K562 (cell line): ENCODE measurements around the gene RHNO1. TPM values are rescaled to one million over a fixed set of nuclear protein-coding genes. Genes with fewer than 3 reads are reported as not detected.

Experiments used
- ATAC-seq: fragments of 200-7000 bp; cut with Tn5 transposase; 3 replicates; pipeline ENCODE4 v1.9.1; 2020; ENCODE audit warnings: moderate library complexity
- BruUV-seq: library from RNA; stranded (reverse); fragments of 400-500 nt; replicated peaks from 2 replicates; lab custom pipeline; 2021; lab: Mats Ljungman, UMichigan
- CTCF ChIA-PET: fragments of 300-600 bp; formaldehyde crosslinking; extraction: SDS; loops from one replicate; lab custom pipeline; 2021; ENCODE audit warnings: low intra/inter-chr PET ratio; lab: Yijun Ruan, JAX
- POLR2A ChIA-PET: fragments of 300-600, 350-650 bp; sonication (Branson Sonifier 250); formaldehyde crosslinking; extraction: SDS; loops from one replicate; lab custom pipeline; 2021; ENCODE audit warnings: antibody characterized with exemption, inconsistent platforms; lab: Yijun Ruan, JAX
- DNase-seq, 4 experiments: peaks; one replicate each; pipeline versions ENCODE4 v3.0.0 to v3.0.0-alpha.2; 2011 to 2018; ENCODE audit warnings: low spot score in 3 of 4, mixed read lengths in 3 of 4; ENCODE audit errors: extremely low read depth in 1 of 4
- FAIRE-seq: peaks from 2 replicates; lab custom pipeline; 2011; peaks lifted over from hg19 to GRCh38; lab: Jason Lieb, UNC
- H2AFZ ChIP-seq: 2 replicates; pipeline ENCODE4 v1.6.0; 2011; ENCODE audit warnings: low read depth, low read length, control low read depth, inconsistent platforms
- H3K27ac ChIP-seq: fragments of 200-600 bp; 3 replicates; pipeline ENCODE4 v1.8.0; 2011; ENCODE audit warnings: low read depth, mild to moderate bottlenecking, control low read depth, inconsistent platforms, low read length, moderate library complexity, mixed read lengths; ENCODE audit errors: extremely low read depth
- H3K27me3 ChIP-seq, 2 experiments: fragments of 300-600 bp in 1 of 2; 2 replicates in 1 of 2; 3 replicates in 1 of 2; pipeline versions ENCODE4 v1.6.0 to v1.8.0; 2011; ENCODE audit warnings: inconsistent platforms in 2 of 2, low read length in 2 of 2, mild to moderate bottlenecking in 1 of 2, mixed read lengths in 1 of 2, moderate library complexity in 1 of 2; ENCODE audit not compliant: control insufficient read depth in 2 of 2, insufficient read depth in 2 of 2
- H3K36me3 ChIP-seq: fragments of 300-600 bp; 3 replicates; pipeline ENCODE4 v1.8.0; 2011; ENCODE audit warnings: mild to moderate bottlenecking, low read length, inconsistent platforms; ENCODE audit not compliant: control insufficient read depth, insufficient read depth
- H3K4me1 ChIP-seq, 2 experiments: fragments of 200-600 bp in 1 of 2; replicated peaks in 1 of 2; 2 replicates in 1 of 2; 3 replicates in 1 of 2; pipeline versions ENCODE4 v1.5.1 to v1.8.0; 2011; ENCODE audit warnings: inconsistent platforms in 2 of 2, low read length in 2 of 2, mild to moderate bottlenecking in 1 of 2, mixed read lengths in 1 of 2, moderate library complexity in 1 of 2; ENCODE audit not compliant: control insufficient read depth in 2 of 2, insufficient read depth in 2 of 2
- H3K4me2 ChIP-seq: 2 replicates; pipeline ENCODE4 v1.6.1; 2011; ENCODE audit warnings: low read length, control low read depth, inconsistent platforms, mixed read lengths; ENCODE audit not compliant: insufficient read depth
- H3K4me3 ChIP-seq: fragments of 200-600 bp; sonication (generic), shearing (Covaris generic); 2 replicates; pipeline ENCODE4 v1.5.1; 2016; ENCODE audit warnings: control low read depth, inconsistent platforms
- H3K79me2 ChIP-seq: fragments of 200-600 bp; 3 replicates; pipeline ENCODE4 v1.8.0; 2011; ENCODE audit warnings: low read length, inconsistent platforms; ENCODE audit not compliant: control insufficient read depth, insufficient read depth
- H3K9ac ChIP-seq, 2 experiments: 2 replicates each; pipeline versions ENCODE4 v1.6.0 to v1.6.1; 2011; ENCODE audit warnings: low read depth in 2 of 2, low read length in 2 of 2, control low read depth in 1 of 2, inconsistent platforms in 1 of 2, mild to moderate bottlenecking in 1 of 2, mixed read lengths in 1 of 2; ENCODE audit not compliant: insufficient read depth in 1 of 2
- H3K9me1 ChIP-seq: one replicate; pipeline ENCODE4 v1.6.0; 2011; ENCODE audit warnings: inconsistent platforms, mild to moderate bottlenecking, low read length, moderate library complexity; ENCODE audit not compliant: control insufficient read depth, insufficient read depth
- H3K9me3 ChIP-seq: replicated peaks from 2 replicates; pipeline ENCODE4 v1.5.1; 2011; ENCODE audit warnings: low read depth, low read length, inconsistent platforms; ENCODE audit not compliant: control insufficient read depth, insufficient read depth
- H4K20me1 ChIP-seq: replicated peaks from 2 replicates; pipeline ENCODE4 v1.6.1; 2011; ENCODE audit warnings: low read length, inconsistent platforms, mixed read lengths; ENCODE audit not compliant: control insufficient read depth, insufficient read depth
- CBX2 ChIP-seq: fragments of 200-600 bp; sonication (generic); IDR thresholded peaks from one replicate; pipeline ENCODE4 v1.6.1; 2012; ENCODE audit warnings: mild to moderate bottlenecking, low read length, inconsistent platforms; ENCODE audit not compliant: insufficient read depth, poor library complexity, severe bottlenecking
- COPS2 ChIP-seq: fragments of 450-650 bp; conservative IDR thresholded peaks from 2 replicates; pipeline ENCODE4 v1.6.1; 2016; ENCODE audit warnings: mild to moderate bottlenecking, moderate library complexity
- DACH1 ChIP-seq: fragments of 450-650 bp; IDR thresholded peaks from 2 replicates; pipeline ENCODE4 v1.6.1; 2018; ENCODE audit not compliant: partially characterized antibody
- ESRRA ChIP-seq: fragments of 450-650 bp; IDR thresholded peaks from 2 replicates; pipeline ENCODE4 v1.6.1; 2014; ENCODE audit warnings: low read depth, mild to moderate bottlenecking, moderate library complexity, borderline replicate concordance
- HNRNPK ChIP-seq: fragments of 200-400 bp; formaldehyde crosslinking; IDR thresholded peaks from one replicate; pipeline ENCODE4 v1.6.1; 2018; ENCODE audit warnings: mild to moderate bottlenecking, low read depth, low read length; ENCODE audit not compliant: poor library complexity, severe bottlenecking
- MCM3 ChIP-seq: fragments of 450-650 bp; IDR thresholded peaks from 2 replicates; pipeline ENCODE4 v1.6.1; 2016
- MCM5 ChIP-seq: fragments of 450-650 bp; IDR thresholded peaks from 2 replicates; pipeline ENCODE4 v1.6.1; 2016; ENCODE audit warnings: low read depth
- PHF20 ChIP-seq: fragments of 450-650 bp; IDR thresholded peaks from 2 replicates; pipeline ENCODE4 v1.6.1; 2018; ENCODE audit not compliant: partially characterized antibody
- PRMT5 ChIP-seq: sonication (generic); formaldehyde crosslinking; IDR thresholded peaks from 2 replicates; pipeline ENCODE4 v1.5.0; 2020; ENCODE audit warnings: missing genetic modification reagents
- SMARCB1 ChIP-seq: IDR thresholded peaks from 2 replicates; pipeline ENCODE4 v1.6.1; 2011; ENCODE audit warnings: improper control_type of control experiment, low read depth; ENCODE audit not compliant: insufficient read length
- TARDBP ChIP-seq: fragments of 450-650 bp; IDR thresholded peaks from 2 replicates; pipeline ENCODE4 v1.6.1; 2016
- ZFP30 ChIP-seq: fragments of 250-450 bp; sonication (Bioruptor Pico); IDR thresholded peaks from 2 replicates; pipeline ENCODE4 v1.8.0; 2022; ENCODE audit warnings: moderate library complexity, mild to moderate bottlenecking, inconsistent platforms, borderline replicate concordance
- ZKSCAN3 ChIP-seq: fragments of 250-450 bp; sonication (Bioruptor Pico); IDR thresholded peaks from 2 replicates; pipeline ENCODE4 v1.4.0; 2020
- ZNF436 ChIP-seq: fragments of 250-450, 450-650 bp; sonication (Bioruptor Pico); formaldehyde crosslinking; IDR thresholded peaks from 2 replicates; pipeline ENCODE4 v1.7.0; 2020; ENCODE audit warnings: mild to moderate bottlenecking
- ZNF75A ChIP-seq: fragments of 450-650 bp; formaldehyde crosslinking; IDR thresholded peaks from 2 replicates; pipeline ENCODE4 v1.4.0; 2020; ENCODE audit warnings: mild to moderate bottlenecking
- ZNF764 ChIP-seq: fragments of 250-450 bp; sonication (Bioruptor Pico); IDR thresholded peaks from 2 replicates; pipeline ENCODE4 v1.4.0; 2020; ENCODE audit warnings: low read depth, mild to moderate bottlenecking, moderate library complexity
- WGBS: fragments of 100-300 bp; shearing (Covaris generic); methylation state at CpG from one replicate; pipeline ENCODE4 v1.1.6; 2016; ENCODE audit warnings: low coverage, mixed read lengths; ENCODE audit not compliant: insufficient coverage; ENCODE audit errors: missing lambda C conversion rate; 5-methylcytosine and 5-hydroxymethylcytosine counted together
- in situ Hi-C: fragments of 300-500 bp; cut with MboI; formaldehyde crosslinking; loops from 4 replicates; pipeline ENCODE4 v1.15.0; 2018; ENCODE audit warnings: inconsistent platforms, mixed read lengths
- intact Hi-C: fragments of 100-400 bp; cut with micrococcal nuclease; formaldehyde crosslinking; loops from 2 replicates; pipeline ENCODE4 v1.14.2; 2022
- polyA plus RNA-seq, 8 experiments: library from polyadenylated mRNA; depleted of rRNA in 4 of 8; stranded (reverse) in 5 of 8; unstranded in 3 of 8; fragments of >200 nt; fragmentation: Nextera tagmentation in 2 of 8; fragmentation: Illumina TruSeq in 1 of 8; extraction: Ambion mirVana in 2 of 8; extraction: Trizol in 1 of 8; gene quantifications; 2 replicates each; pipeline versions ENCODE4 v1.2.1 to v1.2.3, GENCODE V29; 2011 to 2014; ENCODE audit warnings: inconsistent platforms in 1 of 8, missing spikeins in 1 of 8
- total RNA-seq, 7 experiments: library from RNA; depleted of rRNA in 6 of 7; stranded (reverse); fragments of >200 nt in 6 of 7; fragmentation: Illumina TruSeq in 2 of 7; extraction: Trizol in 2 of 7; gene quantifications; 2 replicates each; pipeline versions ENCODE4 v1.2.1 to v1.2.3, GENCODE V29; 2011 to 2021; ENCODE audit warnings: low replicate concordance in 1 of 7
- TF ChIP-seq, protein P1 (sequence below): fragments of 250-450 bp; sonication (Bioruptor Pico); IDR thresholded peaks from 2 replicates; pipeline ENCODE4 v1.5.0; 2021

The RHNO1 gene
- total and polyA plus RNA-seq, 9 of the 15 experiments (the other 6 are each of a cell fraction or from before 2014, with no cell fraction given): 20.8 to 62.7 (median 28.8) TPM

DNA sequence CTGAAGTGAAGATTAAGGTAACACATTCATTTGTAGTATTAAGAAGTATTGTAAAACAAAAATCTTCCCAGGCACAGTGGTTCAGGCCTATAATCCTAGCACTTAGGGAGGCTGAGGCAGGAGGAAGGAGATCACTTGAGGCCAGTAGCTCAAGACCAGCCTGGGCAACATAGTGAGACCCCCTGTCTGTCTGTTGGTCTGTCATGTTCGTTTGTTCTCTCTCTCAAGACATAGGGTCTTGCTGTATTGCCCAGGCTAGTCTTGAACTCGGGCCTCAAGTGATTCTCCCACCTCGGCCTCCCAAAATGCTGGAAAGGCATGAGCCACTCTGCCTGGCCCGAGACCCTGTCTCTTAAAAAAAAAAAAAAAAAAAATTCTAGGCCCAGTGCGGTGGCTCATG, 20.4 kb downstream of the RHNO1 start:
- no peak for TF ChIP-seq SMARCB1
- no peak for TF ChIP-seq MCM5
- TF ChIP-seq ZFP30 (CRISPR knock-in tag): no peak
- TF ChIP-seq CBX2: no peak
- no peak for TF ChIP-seq ZNF436 (CRISPR knock-in tag)
- no peak for TF ChIP-seq TARDBP
- TF ChIP-seq PRMT5: no peak
- TF ChIP-seq MCM3: no peak
- TF ChIP-seq ZKSCAN3 (CRISPR knock-in tag): no peak
- TF ChIP-seq ZNF75A (CRISPR knock-in tag): no peak
- TF ChIP-seq COPS2: no peak
- TF ChIP-seq, protein P1, sequence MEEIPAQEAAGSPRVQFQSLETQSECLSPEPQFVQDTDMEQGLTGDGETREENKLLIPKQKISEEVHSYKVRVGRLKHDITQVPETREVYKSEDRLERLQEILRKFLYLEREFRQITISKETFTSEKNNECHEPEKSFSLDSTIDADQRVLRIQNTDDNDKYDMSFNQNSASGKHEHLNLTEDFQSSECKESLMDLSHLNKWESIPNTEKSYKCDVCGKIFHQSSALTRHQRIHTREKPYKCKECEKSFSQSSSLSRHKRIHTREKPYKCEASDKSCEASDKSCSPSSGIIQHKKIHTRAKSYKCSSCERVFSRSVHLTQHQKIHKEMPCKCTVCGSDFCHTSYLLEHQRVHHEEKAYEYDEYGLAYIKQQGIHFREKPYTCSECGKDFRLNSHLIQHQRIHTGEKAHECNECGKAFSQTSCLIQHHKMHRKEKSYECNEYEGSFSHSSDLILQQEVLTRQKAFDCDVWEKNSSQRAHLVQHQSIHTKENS (CRISPR knock-in tag): no peak
- TF ChIP-seq ESRRA: no peak
- no peak for TF ChIP-seq PHF20
- no peak for TF ChIP-seq ZNF764 (CRISPR knock-in tag)
- TF ChIP-seq HNRNPK: no peak
- no peak for TF ChIP-seq DACH1
- no peak for FAIRE-seq
- Histone ChIP-seq H3K27ac (no peak overlapping the region), H2AFZ (no peak overlapping the region), H3K4me2 (no peak overlapping the region), H3K36me3 (no peaks in the 10 kb centered on the region), H3K4me1 (peaks cover 0 to 4% of the 10 kb centered on the region in 2 experiments; a peak in 2 of 5 replicates), H3K4me3 (no peak overlapping the region), H3K9me1 (no peaks in the 10 kb centered on the region), H3K9me3 (no peaks in the 10 kb centered on the region), H4K20me1 (no peaks in the 10 kb centered on the region), H3K9ac (no peak overlapping the region), H3K27me3 (no peaks in the 10 kb centered on the region), H3K79me2 (peaks cover 2% of the 10 kb centered on the region; the same call in 1 of the 3 replicates)
- no peak for DNase-seq
- in situ Hi-C loops: no loop called here
- intact Hi-C loops: no loop called here
- no TSS peak for BruUV-seq
- 80% methylated on average over 2 of the region's 5 CpGs for WGBS
- no peak for ATAC-seq
- ChIA-PET CTCF (no interaction called here), POLR2A (no interaction called here)
